Activated B cell treated with CpG ODN at 0.5 μM for 24 hours (primary cell): ENCODE results near the gene SYTL5. TPM values are rescaled to one million over a fixed set of nuclear protein-coding genes. Genes with fewer than 3 reads are reported as not detected.

Experiments
- ATAC-seq: fragments of 200-7000 bp; cut with Tn5 transposase; one replicate; pipeline ENCODE4 v1.10.0; 2021; ENCODE audit warnings: low read depth, mild to moderate bottlenecking, moderate library complexity
- CTCF ChIA-PET: fragments of 350-600 bp; sonication (Branson Sonifier 250); formaldehyde crosslinking; loops from one replicate; lab custom pipeline; 2021; ENCODE audit warnings: antibody characterized with exemption; lab: Charles Lee
- POLR2A ChIA-PET: fragments of 350-600 bp; sonication (Branson Sonifier 250); formaldehyde crosslinking; loops from one replicate; lab custom pipeline; 2021; ENCODE audit warnings: antibody characterized with exemption; lab: Charles Lee
- DNase-seq: peaks from one replicate; pipeline ENCODE4 v3.0.0; 2022
- H3K27ac Mint-ChIP-seq: one replicate; pipeline ENCODE4 v1.8.0; 2020; ENCODE audit warnings: mixed read lengths
- H3K27me3 Mint-ChIP-seq: one replicate; pipeline ENCODE4 v1.8.0; 2021; ENCODE audit warnings: mixed read lengths
- H3K36me3 Mint-ChIP-seq: one replicate; pipeline ENCODE4 v1.8.0; 2021; ENCODE audit warnings: low read depth, mixed read lengths
- H3K4me1 Mint-ChIP-seq: one replicate; pipeline ENCODE4 v1.8.0; 2021; ENCODE audit warnings: mixed read lengths
- H3K4me3 Mint-ChIP-seq: one replicate; pipeline ENCODE4 v1.8.0; 2020; ENCODE audit warnings: mild to moderate bottlenecking, mixed read lengths
- H3K9me3 Mint-ChIP-seq: one replicate; pipeline ENCODE4 v1.8.0; 2020; ENCODE audit warnings: mixed read lengths
- intact Hi-C: fragments of 100-400 bp; cut with micrococcal nuclease; formaldehyde crosslinking; loops from one replicate; pipeline ENCODE4 v1.15.1; 2024
- total RNA-seq: library from RNA; stranded (reverse); gene quantifications from 2 replicates; pipeline ENCODE4 v1.2.3, GENCODE V29; 2022
- TF ChIP-seq, protein P1 (sequence below): fragments of 200-600 bp; IDR thresholded peaks from one replicate; pipeline ENCODE4 v1.8.0; 2022; ENCODE audit warnings: antibody characterized with exemption, mild to moderate bottlenecking

SYTL5 gene
- total RNA-seq, 1 donor from 2014 or later: not detected

DNA sequence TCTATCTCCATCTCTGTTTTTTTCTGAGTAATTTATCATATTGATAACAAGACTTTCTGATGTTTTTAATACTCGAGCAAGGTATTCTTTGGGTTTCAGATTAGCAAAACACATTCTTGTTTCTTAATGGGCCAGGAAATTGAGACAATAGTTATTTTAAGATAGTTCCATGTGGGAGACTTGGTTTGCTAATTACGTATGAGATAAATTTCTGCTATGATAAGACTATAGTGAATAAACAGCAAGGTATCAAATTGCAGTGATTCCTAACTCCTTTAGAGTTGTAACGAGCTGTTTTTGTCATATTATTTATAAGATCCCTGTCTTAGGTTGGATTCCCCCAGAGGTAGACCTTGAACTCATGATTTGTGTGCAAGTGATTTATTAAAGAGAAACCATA, 38.3 kb downstream of the SYTL5 start:
- no peak for DNase-seq
- Mint-ChIP-seq H3K27ac (no peak overlapping the region), H3K27me3 (no peaks in the 10 kb centered on the region), H3K9me3 (no peaks in the 10 kb centered on the region), H3K4me3 (no peak overlapping the region), H3K36me3 (no peaks in the 10 kb centered on the region), H3K4me1 (no peaks in the 10 kb centered on the region)
- TF ChIP-seq, protein P1, sequence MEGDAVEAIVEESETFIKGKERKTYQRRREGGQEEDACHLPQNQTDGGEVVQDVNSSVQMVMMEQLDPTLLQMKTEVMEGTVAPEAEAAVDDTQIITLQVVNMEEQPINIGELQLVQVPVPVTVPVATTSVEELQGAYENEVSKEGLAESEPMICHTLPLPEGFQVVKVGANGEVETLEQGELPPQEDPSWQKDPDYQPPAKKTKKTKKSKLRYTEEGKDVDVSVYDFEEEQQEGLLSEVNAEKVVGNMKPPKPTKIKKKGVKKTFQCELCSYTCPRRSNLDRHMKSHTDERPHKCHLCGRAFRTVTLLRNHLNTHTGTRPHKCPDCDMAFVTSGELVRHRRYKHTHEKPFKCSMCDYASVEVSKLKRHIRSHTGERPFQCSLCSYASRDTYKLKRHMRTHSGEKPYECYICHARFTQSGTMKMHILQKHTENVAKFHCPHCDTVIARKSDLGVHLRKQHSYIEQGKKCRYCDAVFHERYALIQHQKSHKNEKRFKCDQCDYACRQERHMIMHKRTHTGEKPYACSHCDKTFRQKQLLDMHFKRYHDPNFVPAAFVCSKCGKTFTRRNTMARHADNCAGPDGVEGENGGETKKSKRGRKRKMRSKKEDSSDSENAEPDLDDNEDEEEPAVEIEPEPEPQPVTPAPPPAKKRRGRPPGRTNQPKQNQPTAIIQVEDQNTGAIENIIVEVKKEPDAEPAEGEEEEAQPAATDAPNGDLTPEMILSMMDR: no peak
- intact Hi-C loops: no loop called here
- ChIA-PET CTCF (no interaction called here), POLR2A (no interaction called here)
- ATAC-seq: no peak

DNA sequence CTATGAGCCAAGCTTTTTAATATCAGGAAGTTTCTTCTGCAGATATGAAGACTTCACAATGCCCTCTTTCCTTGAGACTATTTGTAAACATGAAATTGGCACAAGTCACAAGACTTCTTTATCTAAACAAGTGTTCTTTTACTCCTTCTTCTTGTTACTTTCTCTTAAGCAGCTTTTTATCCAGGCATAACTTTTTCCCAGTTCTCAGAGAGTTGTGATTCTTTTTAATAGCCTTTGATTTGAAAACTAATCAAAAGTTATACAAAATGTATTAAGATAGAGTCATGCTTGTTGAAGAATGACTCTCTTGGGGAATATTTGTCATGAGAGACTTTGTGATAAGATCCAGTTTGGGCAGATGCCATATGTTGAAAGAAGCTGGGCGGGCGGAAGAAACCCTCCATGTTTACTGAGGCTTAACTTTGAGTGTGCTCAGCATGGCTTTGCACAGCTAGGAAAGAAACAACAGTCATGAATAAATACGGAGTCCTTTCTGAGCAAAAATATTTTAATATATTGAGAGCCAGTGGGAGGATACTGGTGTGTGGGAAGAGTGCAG, 39.3 kb downstream of the SYTL5 start:
- TF ChIP-seq, protein P1: no peak
- no peak overlapping the region for H3K4me3 Mint-ChIP-seq
- intact Hi-C loops: no loop called here
- no peaks in the 10 kb centered on the region for H3K4me1 Mint-ChIP-seq
- no peak overlapping the region for H3K27ac Mint-ChIP-seq
- no peaks in the 10 kb centered on the region for H3K9me3 Mint-ChIP-seq
- no peaks in the 10 kb centered on the region for H3K27me3 Mint-ChIP-seq
- no peaks in the 10 kb centered on the region for H3K36me3 Mint-ChIP-seq
- no peak for DNase-seq
- CTCF ChIA-PET: no interaction called here
- POLR2A ChIA-PET: no interaction called here
- ATAC-seq: no peak

DNA sequence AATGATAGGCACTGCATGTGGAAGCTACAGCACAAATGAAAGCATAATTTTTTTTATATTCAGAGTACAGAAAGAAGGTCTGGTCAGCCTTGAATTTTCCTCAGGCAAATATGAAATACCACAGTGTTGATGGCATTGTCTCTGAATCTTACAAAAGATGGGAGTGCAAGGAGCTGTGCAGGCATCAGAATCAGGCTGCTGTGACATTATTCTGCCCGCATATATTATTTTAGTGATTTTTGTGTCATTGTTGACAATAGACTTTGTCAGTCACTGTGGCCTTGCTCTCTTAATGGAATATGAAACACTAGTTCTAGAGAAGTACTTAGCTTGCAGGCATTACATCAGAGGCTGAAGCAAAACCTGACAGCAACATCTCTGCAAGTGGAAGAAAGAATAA, 42.5 kb downstream of the SYTL5 start:
- ATAC-seq: no peak

DNA sequence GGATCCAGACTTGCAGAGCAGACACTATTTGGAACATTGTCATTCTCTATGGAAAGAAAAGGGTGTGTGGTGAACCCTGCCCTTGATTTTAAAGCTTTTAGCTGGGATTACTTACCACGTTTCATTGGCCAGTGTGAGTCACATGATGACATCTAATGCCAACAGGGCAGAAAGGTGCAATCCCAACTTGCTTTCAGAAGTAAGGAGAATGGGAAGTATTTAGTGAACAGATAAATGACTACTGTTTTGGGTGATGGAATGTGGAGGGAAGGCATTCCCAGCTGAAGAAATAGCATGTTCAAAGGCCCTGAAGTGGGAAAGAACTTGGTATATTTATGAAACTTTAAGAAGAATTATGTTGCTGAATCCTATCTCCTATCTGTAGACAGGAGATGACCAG, 44.5 kb downstream of the SYTL5 start:
- TF ChIP-seq, protein P1: no peak
- no peak overlapping the region for H3K4me3 Mint-ChIP-seq
- H3K4me1 Mint-ChIP-seq: no peaks in the 10 kb centered on the region
- ChIA-PET POLR2A (no interaction called here), CTCF (no interaction called here)
- no peaks in the 10 kb centered on the region for H3K9me3 Mint-ChIP-seq
- no peak overlapping the region for H3K27ac Mint-ChIP-seq
- intact Hi-C loops: no loop called here
- no peaks in the 10 kb centered on the region for H3K27me3 Mint-ChIP-seq
- DNase-seq (no peak), ATAC-seq (no peak)
- H3K36me3 Mint-ChIP-seq: no peaks in the 10 kb centered on the region

More for the DNA sequence above, 42.5 kb downstream of the SYTL5 start:
- Mint-ChIP-seq H3K36me3 (no peaks in the 10 kb centered on the region), H3K27ac (no peak overlapping the region), H3K4me1 (no peaks in the 10 kb centered on the region), H3K9me3 (no peaks in the 10 kb centered on the region), H3K4me3 (no peak overlapping the region), H3K27me3 (no peaks in the 10 kb centered on the region)
- no peak for DNase-seq
- POLR2A ChIA-PET: no interaction called here
- intact Hi-C loops: no loop called here
- TF ChIP-seq, protein P1: no peak
- CTCF ChIA-PET: no interaction called here

DNA sequence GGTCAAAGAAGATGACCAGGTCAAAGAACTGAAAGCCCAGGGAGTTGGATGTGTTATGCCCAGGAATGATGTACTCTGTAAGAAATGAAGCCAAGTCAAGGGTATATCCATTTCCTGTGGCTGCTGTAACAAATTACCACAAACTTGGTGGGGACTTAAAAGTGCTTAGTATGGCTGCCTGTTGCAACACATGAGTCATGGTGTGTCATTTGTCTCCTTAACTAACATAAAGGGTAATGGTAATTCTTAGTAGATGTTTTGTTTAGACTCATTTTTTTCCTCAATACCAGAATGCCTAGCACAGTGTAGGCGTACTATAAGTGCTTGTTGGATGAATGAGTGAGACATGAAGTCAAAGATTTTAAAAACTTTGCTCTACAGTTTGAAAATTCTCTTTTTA, 45.7 kb downstream of the SYTL5 start:
- TF ChIP-seq, protein P1: no peak
- no peaks in the 10 kb centered on the region for H3K36me3 Mint-ChIP-seq
- no peaks in the 10 kb centered on the region for H3K27me3 Mint-ChIP-seq
- ChIA-PET CTCF (no interaction called here), POLR2A (no interaction called here)
- peaks cover 3% of the 10 kb centered on the region for H3K9me3 Mint-ChIP-seq
- H3K4me1 Mint-ChIP-seq: no peaks in the 10 kb centered on the region
- DNase-seq (no peak), ATAC-seq (no peak)
- H3K27ac Mint-ChIP-seq: no peak overlapping the region
- intact Hi-C loops: no loop called here
- H3K4me3 Mint-ChIP-seq: no peak overlapping the region
